IPS DF 6.9 (cell line): ENCODE results near the gene RNF183.

Experiments used
- DNase-seq: peaks from one replicate; pipeline ENCODE4 v3.0.0-alpha.2; 2013; ENCODE audit warnings: low read depth, low spot score
- H3K27ac ChIP-seq: one replicate; pipeline ENCODE4 v1.5.1; 2013; ENCODE audit warnings: low read length, control low read depth
- H3K27me3 ChIP-seq: 2 replicates; pipeline ENCODE4 v1.6.1; 2013; ENCODE audit warnings: mild to moderate bottlenecking, low read length; ENCODE audit not compliant: control insufficient read depth, insufficient read depth
- H3K36me3 ChIP-seq: 2 replicates; pipeline ENCODE4 v1.6.1; 2013; ENCODE audit warnings: low read length; ENCODE audit not compliant: control insufficient read depth, insufficient read depth
- H3K4me1 ChIP-seq: 2 replicates; pipeline ENCODE4 v1.6.1; 2013; ENCODE audit warnings: low read length; ENCODE audit not compliant: control insufficient read depth, insufficient read depth
- H3K4me3 ChIP-seq: 2 replicates; pipeline ENCODE4 v1.5.1; 2013; ENCODE audit warnings: mild to moderate bottlenecking, low read length
- H3K9me3 ChIP-seq: 2 replicates; pipeline ENCODE4 v1.6.1; 2013; ENCODE audit warnings: low read length, inconsistent platforms; ENCODE audit not compliant: control insufficient read depth, insufficient read depth
- WGBS: extraction: QIAGEN DNeasy Blood & Tissue Kit; methylation state at CpG from one replicate; pipeline ENCODE4 v1.1.7; 2013; ENCODE audit warnings: mixed read lengths, missing lambda C conversion rate; ENCODE audit not compliant: insufficient read length, insufficient coverage; 5-methylcytosine and 5-hydroxymethylcytosine counted together

RNF183 gene, protein sequence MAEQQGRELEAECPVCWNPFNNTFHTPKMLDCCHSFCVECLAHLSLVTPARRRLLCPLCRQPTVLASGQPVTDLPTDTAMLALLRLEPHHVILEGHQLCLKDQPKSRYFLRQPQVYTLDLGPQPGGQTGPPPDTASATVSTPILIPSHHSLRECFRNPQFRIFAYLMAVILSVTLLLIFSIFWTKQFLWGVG

DNA sequence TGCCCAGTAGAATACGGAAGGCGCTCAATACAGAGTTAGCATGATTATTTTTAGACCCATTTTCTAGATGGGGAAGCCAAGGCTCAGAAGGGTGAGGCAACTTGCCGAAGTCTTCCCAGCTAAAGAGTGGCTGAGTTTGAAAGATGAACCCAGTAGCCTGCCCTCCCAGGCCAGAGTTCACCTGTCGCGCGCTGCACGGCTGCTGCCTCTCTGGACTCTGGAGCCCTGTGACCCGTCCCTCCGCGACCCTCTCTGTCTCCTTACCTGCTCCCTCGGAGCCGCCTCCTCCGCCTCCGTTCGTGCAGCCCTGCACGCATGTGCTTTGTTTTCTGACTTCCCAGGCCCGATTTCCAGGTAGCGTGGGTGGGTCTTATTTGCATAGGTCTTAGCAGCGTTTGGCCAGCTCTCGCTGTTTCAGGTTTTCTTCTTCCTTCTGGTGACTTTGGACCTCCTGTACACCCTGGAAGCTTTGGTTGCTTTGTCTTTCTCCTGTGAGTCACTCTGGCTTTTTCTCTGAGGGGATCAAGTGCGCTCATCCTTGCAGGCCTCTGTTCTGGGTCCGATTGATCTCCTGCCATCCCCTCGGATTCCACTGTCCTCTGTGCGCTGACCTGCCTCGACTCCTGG is at the start of gene RNF183:
Gene RNF183, minus strand, starts transcription at position 585 of the 627 bp plus-strand sequence. CDS start 5,192 bp downstream, outside the sequence.
- 0 out of 2 replicates have a peak, but pooled peaks cover 1% of the 10 kb centered on the region for H3K4me1 ChIP-seq
- no peak within 1 kb of the TSS for H3K27ac ChIP-seq
- no CpG with 5 or more reads among the region's 25 CpGs for WGBS
- no peaks in the 10 kb centered on the region for H3K27me3 ChIP-seq
- no peaks in the 10 kb centered on the region for H3K36me3 ChIP-seq
- no peak within 1 kb of the TSS for H3K4me3 ChIP-seq
- H3K9me3 ChIP-seq = no peaks in the 10 kb centered on the region
- no peak for DNase-seq

DNA sequence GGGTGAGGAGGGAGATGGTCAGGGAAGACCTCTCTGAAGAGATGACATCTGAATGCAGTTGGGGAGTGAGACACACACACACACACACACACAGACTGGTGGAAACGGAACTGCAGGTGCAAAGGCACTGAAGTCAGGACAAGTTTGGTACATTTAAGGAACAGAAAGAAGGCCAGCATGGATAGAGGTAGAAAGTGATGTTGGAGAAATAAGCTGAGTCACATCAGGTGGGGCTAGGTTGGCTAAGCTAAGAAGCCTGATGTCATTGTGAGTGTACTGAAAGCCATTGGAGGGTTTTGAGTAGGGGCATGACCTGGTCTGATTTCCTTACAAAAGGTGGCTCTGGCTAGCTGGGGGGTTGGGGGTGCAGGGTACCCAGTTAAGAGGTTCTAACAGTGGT is 49.2 kb upstream of the RNF183 start:
- peaks cover 2% of the 10 kb centered on the region; the same call in 1 of the 2 replicates for H3K27me3 ChIP-seq
- H3K9me3 ChIP-seq = no peaks in the 10 kb centered on the region
- no peak overlapping the region for H3K27ac ChIP-seq
- H3K4me3 ChIP-seq = no peak overlapping the region
- H3K4me1 ChIP-seq = peaks cover 5% of the 10 kb centered on the region; the same call in 1 of the 2 replicates
- no peak for DNase-seq
- WGBS = no CpG with 5 or more reads among the region's 1 CpG
- no peaks in the 10 kb centered on the region for H3K36me3 ChIP-seq

DNA sequence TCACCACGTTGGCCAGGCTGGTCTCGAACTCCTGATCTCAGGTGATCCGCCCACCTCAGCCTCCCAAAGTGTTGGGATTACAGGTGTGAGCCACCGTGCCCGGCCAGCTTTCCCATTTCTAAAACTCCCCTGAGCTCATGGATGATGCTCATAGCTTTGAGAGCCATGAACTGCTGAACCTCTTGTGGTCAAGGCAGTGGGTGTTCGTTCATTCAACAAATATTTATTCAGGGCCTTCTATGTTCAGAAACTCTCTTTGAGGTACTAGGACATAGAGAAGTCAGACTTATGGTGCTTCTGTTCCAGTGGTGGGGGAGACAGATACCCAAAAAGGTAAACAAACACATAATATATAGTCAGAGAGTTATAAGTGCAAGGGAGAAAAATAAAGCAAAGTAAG is 48.8 kb upstream of the RNF183 start:
- Histone ChIP-seq H3K4me3 (no peak overlapping the region), H3K9me3 (no peaks in the 10 kb centered on the region), H3K36me3 (no peaks in the 10 kb centered on the region), H3K27me3 (peaks cover 2% of the 10 kb centered on the region; the same call in 1 of the 2 replicates), H3K4me1 (peaks cover 5% of the 10 kb centered on the region; the same call in 1 of the 2 replicates), H3K27ac (no peak overlapping the region)
- DNase-seq = no peak
- WGBS = no CpG with 5 or more reads among the region's 6 CpGs

DNA sequence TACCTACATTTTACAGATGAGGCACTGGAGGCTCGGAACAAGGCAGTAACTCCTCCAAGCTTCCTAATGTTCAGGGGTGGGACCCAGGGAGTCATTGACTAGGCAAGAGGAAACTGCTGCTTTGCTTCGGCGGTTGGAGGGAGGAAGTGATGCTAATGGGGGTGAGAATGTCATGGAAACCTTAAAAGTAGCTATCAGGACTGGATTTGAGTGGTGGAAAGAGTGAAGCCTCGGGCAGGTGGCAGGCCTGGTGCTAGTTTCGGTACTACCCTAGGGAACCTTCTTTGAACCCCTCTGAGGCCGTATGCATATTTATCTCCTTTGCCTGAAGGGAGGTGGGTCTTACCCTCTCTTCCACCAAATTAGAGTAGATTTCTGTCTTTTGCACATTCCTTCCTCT is 47.8 kb upstream of the RNF183 start:
- H3K27ac ChIP-seq = no peak overlapping the region
- no CpG with 5 or more reads among the region's 6 CpGs for whole genome bisulfite sequencing
- H3K36me3 ChIP-seq = no peaks in the 10 kb centered on the region
- no peaks in the 10 kb centered on the region for H3K9me3 ChIP-seq
- H3K4me1 ChIP-seq = peaks cover 5% of the 10 kb centered on the region; the same call in 1 of the 2 replicates
- H3K4me3 ChIP-seq = no peak overlapping the region
- no peak for DNase-seq
- H3K27me3 ChIP-seq = peaks cover 2% of the 10 kb centered on the region; the same call in 1 of the 2 replicates

DNA sequence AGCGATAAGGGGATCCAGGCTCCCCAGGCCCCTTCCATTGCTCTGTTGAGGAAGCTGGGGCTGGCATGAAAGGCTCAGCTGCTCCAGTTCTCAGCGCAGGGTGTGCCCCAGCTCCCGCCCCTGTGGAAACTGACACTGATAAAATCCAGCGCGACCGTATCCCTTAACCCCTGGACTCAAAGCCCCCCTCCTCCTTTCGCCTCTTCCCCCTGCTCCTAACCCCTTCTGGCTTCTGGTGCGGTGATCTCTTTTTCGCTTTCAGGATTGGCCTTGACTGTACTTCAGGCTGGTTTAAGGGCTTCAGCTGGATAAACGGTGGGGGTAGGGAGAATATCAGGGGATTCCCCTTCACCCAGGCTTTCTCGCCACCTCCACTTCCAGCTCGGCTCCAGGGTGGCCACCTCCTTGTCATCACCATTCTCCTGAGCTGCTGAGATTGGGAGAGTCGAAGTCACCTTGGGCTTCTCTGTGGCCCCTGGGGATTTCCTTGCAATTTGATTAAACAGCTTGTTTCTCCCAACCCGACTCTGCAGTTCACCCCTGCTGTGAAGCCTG is 47.0 kb upstream of the RNF183 start:
- WGBS = no CpG with 5 or more reads among the region's 14 CpGs
- H3K27me3 ChIP-seq = peaks cover 2% of the 10 kb centered on the region; the same call in 1 of the 2 replicates
- no peak overlapping the region for H3K27ac ChIP-seq
- peaks cover 5% of the 10 kb centered on the region; the same call in 1 of the 2 replicates for H3K4me1 ChIP-seq
- peak overlapping the region; percentile 93; the same call in 1 of the 2 replicates for H3K4me3 ChIP-seq
- H3K36me3 ChIP-seq = no peaks in the 10 kb centered on the region
- no peaks in the 10 kb centered on the region for H3K9me3 ChIP-seq
- DNase-seq = no peak

DNA sequence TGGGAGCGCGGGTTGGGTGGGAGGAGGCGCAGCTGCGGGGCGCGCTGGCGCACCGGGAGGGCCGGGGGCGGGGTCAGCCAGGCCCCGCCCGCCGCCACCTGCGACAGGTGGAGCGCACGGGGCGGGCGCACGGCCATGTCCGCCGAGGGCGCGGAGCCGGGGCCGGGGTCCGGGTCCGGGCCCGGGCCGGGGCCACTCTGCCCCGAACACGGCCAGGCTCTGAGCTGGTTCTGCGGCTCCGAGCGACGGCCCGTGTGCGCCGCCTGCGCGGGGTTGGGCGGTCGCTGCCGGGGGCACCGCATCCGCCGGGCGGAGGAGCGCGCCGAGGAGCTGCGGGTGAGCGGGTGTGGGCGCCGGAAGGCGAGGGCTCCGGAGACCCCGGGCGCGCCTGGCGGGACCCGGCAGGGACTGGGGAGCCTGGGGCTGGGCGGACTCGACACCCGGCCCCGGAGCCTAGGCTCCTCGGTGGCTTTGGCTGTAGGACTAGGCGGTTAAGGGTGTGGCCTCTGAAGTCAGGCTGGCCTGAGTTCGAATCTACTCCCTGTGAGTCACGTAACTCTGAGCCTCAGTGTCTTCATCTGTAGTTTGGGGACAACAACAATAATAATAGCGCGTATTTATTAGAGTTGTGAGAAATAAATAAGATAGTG is 46.4 kb upstream of the RNF183 start, which contains the start of gene BSPRY:
Gene BSPRY, plus strand, starts transcription at position 97 of the 650 bp plus-strand sequence. Its CDS starts 39 bp downstream, at position 136.
- no peak within 1 kb of the TSS for H3K27ac ChIP-seq
- H3K27me3 ChIP-seq = peaks cover 2% of the 10 kb centered on the region; the same call in 1 of the 2 replicates
- H3K4me3 ChIP-seq = peak within 1 kb of the TSS; percentile 93
- WGBS = no CpG with 5 or more reads among the region's 71 CpGs
- no peaks in the 10 kb centered on the region for H3K9me3 ChIP-seq
- H3K36me3 ChIP-seq = no peaks in the 10 kb centered on the region
- H3K4me1 ChIP-seq = peaks cover 5% of the 10 kb centered on the region; the same call in 1 of the 2 replicates
- DNase-seq = no peak

DNA sequence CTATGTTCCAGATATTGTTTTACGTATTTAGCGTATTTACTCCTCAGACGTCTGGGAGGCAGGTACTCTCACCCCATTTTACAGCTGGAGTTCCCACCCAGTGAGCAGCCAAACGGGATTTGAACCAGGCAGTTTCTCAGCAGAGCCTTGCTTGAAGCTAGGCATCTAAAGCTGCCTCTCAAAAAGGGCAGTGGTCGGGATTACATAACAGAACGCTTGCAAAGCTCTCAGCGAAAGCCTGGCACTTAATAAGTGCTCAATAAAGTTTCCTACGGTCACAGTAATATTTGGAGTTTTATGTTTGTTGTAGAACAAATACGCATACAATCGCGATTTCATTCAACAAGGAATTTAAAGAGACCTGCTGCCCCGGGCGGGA is 45.9 kb upstream of the RNF183 start:
- Histone ChIP-seq H3K4me3 (peak overlapping the region; percentile 93; the same call in 1 of the 2 replicates), H3K9me3 (no peaks in the 10 kb centered on the region), H3K27ac (no peak overlapping the region), H3K4me1 (peaks cover 5% of the 10 kb centered on the region; the same call in 1 of the 2 replicates), H3K36me3 (no peaks in the 10 kb centered on the region), H3K27me3 (peaks cover 2% of the 10 kb centered on the region; the same call in 1 of the 2 replicates)
- no CpG with 5 or more reads among the region's 13 CpGs for WGBS
- DNase-seq = no peak

DNA sequence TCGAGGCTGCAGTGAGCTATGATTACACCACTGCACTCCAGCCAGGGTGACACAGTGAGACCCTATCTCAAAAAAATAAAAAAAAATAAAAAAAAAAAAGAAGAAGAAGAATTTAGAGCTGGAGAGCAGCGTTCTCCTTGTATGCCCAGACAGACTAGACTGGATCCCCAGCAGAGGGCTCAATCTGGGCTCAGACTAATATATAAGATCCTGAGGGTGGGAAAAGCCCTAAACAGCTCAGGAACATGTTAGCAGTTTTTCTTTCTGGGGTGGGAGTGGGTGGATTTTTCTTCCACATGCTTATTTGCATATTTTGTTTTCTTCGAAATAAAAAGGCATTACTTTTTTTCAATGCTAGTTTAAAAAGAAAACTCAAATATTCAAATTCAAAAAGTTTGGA is 45.3 kb upstream of the RNF183 start:
- Histone ChIP-seq H3K27ac (no peak overlapping the region), H3K9me3 (no peaks in the 10 kb centered on the region), H3K4me3 (no peak overlapping the region), H3K36me3 (no peaks in the 10 kb centered on the region), H3K4me1 (peaks cover 5% of the 10 kb centered on the region; the same call in 1 of the 2 replicates), H3K27me3 (peaks cover 2% of the 10 kb centered on the region; the same call in 1 of the 2 replicates)
- no peak for DNase-seq
- WGBS = no CpG with 5 or more reads among the region's 3 CpGs

DNA sequence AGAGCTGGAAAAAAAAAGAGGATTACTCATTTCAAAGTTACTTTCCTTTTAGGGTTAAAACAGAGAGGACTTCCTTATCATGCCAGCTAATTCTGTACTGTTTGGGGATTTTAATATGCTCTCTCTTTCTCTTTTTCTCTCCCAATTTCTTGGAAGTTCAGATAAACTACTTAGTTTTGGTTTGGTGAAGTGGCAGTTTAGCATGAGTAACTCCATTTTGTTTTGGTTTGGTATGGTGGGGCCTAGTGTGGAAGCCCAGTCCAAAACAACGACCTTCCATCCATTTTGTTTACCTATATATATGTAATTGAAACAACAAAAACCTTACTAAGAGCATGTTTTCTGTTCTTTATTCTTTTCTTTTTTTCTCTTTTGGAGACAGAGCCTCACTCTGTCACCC is 42.5 kb upstream of the RNF183 start:
- WGBS = no CpG with 5 or more reads among the region's 1 CpG
- peaks cover 5% of the 10 kb centered on the region; the same call in 1 of the 2 replicates for H3K4me1 ChIP-seq
- peaks cover 2% of the 10 kb centered on the region; the same call in 1 of the 2 replicates for H3K27me3 ChIP-seq
- DNase-seq = no peak
- H3K4me3 ChIP-seq = no peak overlapping the region
- no peaks in the 10 kb centered on the region for H3K36me3 ChIP-seq
- H3K27ac ChIP-seq = no peak overlapping the region
- H3K9me3 ChIP-seq = no peaks in the 10 kb centered on the region

DNA sequence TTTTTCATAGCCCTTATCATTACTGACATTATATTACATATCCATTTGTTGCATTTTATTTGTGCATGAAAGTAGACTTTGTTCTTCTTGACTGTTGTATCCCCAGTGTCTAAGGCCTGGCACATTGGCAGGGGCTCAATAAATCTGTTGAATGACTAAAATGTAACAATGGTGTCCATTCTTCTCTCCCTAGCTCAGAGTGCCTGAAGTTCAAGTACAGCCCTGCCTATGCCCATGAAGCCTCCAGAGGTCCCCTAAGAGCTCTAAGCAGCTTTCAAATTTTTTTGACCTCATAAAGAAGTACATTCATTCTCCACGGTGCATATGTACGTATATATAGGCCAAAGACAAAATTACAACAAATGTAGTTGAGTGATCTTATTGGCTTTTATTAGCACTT is 42.0 kb upstream of the RNF183 start:
- Histone ChIP-seq H3K36me3 (no peaks in the 10 kb centered on the region), H3K4me1 (peaks cover 2% of the 10 kb centered on the region; the same call in 1 of the 2 replicates), H3K9me3 (no peaks in the 10 kb centered on the region), H3K4me3 (no peak overlapping the region), H3K27ac (no peak overlapping the region), H3K27me3 (peaks cover under 1% of the 10 kb centered on the region; the same call in 1 of the 2 replicates)
- WGBS = no CpG with 5 or more reads among the region's 2 CpGs
- DNase-seq = no peak
